HEK293T (cell line): ENCODE measurements around the gene DOK1.

Source experiments
- CTCF ChIA-PET: fragments of 350-600 bp; formaldehyde crosslinking; extraction: SDS; loops from one replicate; lab custom pipeline; 2021; ENCODE audit warnings: antibody characterized with exemption, inconsistent platforms; lab: Yijun Ruan, JAX
- POLR2A ChIA-PET: fragments of 350-600 bp; formaldehyde crosslinking; extraction: SDS; loops from one replicate; lab custom pipeline; 2020; ENCODE audit warnings: antibody characterized with exemption, inconsistent platforms; lab: Yijun Ruan, JAX
- DNase-seq: peaks from one replicate; pipeline ENCODE4 v3.0.0; 2012; ENCODE audit warnings: mixed read lengths; ENCODE audit errors: extremely low spot score
- ARNT ChIP-seq: fragments of 450-650 bp; IDR thresholded peaks from 2 replicates; pipeline ENCODE4 v1.6.1; 2017; ENCODE audit warnings: mild to moderate bottlenecking
- BHLHE40 ChIP-seq: fragments of 450-650 bp; IDR thresholded peaks from 2 replicates; pipeline ENCODE4 v1.6.1; 2016; ENCODE audit warnings: mild to moderate bottlenecking, moderate library complexity, borderline replicate concordance
- CTBP1 ChIP-seq: fragments of 450-650 bp; IDR thresholded peaks from 2 replicates; pipeline ENCODE4 v1.6.1; 2016; ENCODE audit warnings: borderline replicate concordance
- ELF4 ChIP-seq: fragments of 450-650 bp; IDR thresholded peaks from 2 replicates; pipeline ENCODE4 v1.6.1; 2017; ENCODE audit warnings: antibody characterized with exemption
- FOXA1 ChIP-seq: fragments of 450-650 bp; IDR thresholded peaks from 2 replicates; pipeline ENCODE4 v1.6.1; 2016; ENCODE audit warnings: mild to moderate bottlenecking
- FOXK2 ChIP-seq: fragments of 450-650 bp; IDR thresholded peaks from 2 replicates; pipeline ENCODE4 v1.6.1; 2016; ENCODE audit warnings: mild to moderate bottlenecking
- FOXM1 ChIP-seq: fragments of 450-650 bp; IDR thresholded peaks from 2 replicates; pipeline ENCODE4 v1.6.1; 2017; ENCODE audit warnings: mild to moderate bottlenecking, borderline replicate concordance
- HDGF ChIP-seq: fragments of 450-650 bp; IDR thresholded peaks from 2 replicates; pipeline ENCODE4 v1.6.1; 2017; ENCODE audit warnings: antibody characterized with exemption, borderline replicate concordance
- L3MBTL2 ChIP-seq: fragments of 450-650 bp; conservative IDR thresholded peaks from 2 replicates; pipeline ENCODE4 v1.6.1; 2016; ENCODE audit warnings: mild to moderate bottlenecking
- LEF1 ChIP-seq: fragments of 450-650 bp; IDR thresholded peaks from 2 replicates; pipeline ENCODE4 v1.6.1; 2017; ENCODE audit warnings: mild to moderate bottlenecking, borderline replicate concordance
- NFRKB ChIP-seq: fragments of 450-650 bp; IDR thresholded peaks from 2 replicates; pipeline ENCODE4 v1.6.1; 2016; ENCODE audit warnings: mild to moderate bottlenecking, moderate library complexity
- PKNOX1 ChIP-seq: fragments of 450-650 bp; IDR thresholded peaks from 2 replicates; pipeline ENCODE4 v1.6.1; 2016
- SP1 ChIP-seq: fragments of 450-650 bp; IDR thresholded peaks from 2 replicates; pipeline ENCODE4 v1.6.1; 2017
- SUZ12 ChIP-seq: fragments of 450-650 bp; IDR thresholded peaks from 2 replicates; pipeline ENCODE4 v1.6.1; 2016; ENCODE audit warnings: mild to moderate bottlenecking
- TARDBP ChIP-seq: fragments of 450-650 bp; IDR thresholded peaks from 2 replicates; pipeline ENCODE4 v1.6.1; 2016
- ZNF384 ChIP-seq: fragments of 450-650 bp; IDR thresholded peaks from 2 replicates; pipeline ENCODE4 v1.6.1; 2016

The DOK1 gene

GRCh38 chr2:74585406-74586185 lies 31.1 kb downstream of the DOK1 start:
- TF ChIP-seq LEF1 (no peak), FOXM1 (no peak), PKNOX1 (no peak), SP1 (no peak)
- ChIA-PET CTCF (interaction anchor here (0.9 to 1.1 kb wide), 2 partner anchors 36 to 54 kb away, joined by 3 to 4 read pairs; no protein-coding TSS in a partner anchor), POLR2A (interaction anchor here (0.7 to 3.0 kb wide), 7 partner anchors 10 to 127 kb away, joined by 3 to 10 read pairs (median 4); partner anchors contain the start of genes AUP1, CCDC142, HTRA2 and TTC31)
- no peak for DNase-seq

GRCh38 chr2:74587664-74588277 lies 33.3 kb downstream of the DOK1 start:
- DNase-seq = peak; percentile 75
- TF ChIP-seq FOXA1 (no peak), SUZ12 (no peak), ELF4 (no peak), L3MBTL2 (no peak), PKNOX1 (no peak), HDGF (no peak), TARDBP (no peak), FOXM1 (no peak), BHLHE40 (no peak), SP1 (no peak), CTBP1 (no peak), NFRKB (no peak), ZNF384 (no peak), LEF1 (no peak), ARNT (no peak), FOXK2 (no peak)
- CTCF ChIA-PET = interaction anchor here (0.6 to 2.0 kb wide), 7 partner anchors 10 to 112 kb away, joined by 3 to 10 read pairs (median 4); partner anchors contain the start of genes CCDC142 and TTC31
- POLR2A ChIA-PET = interaction anchor here (1.1 to 2.5 kb wide), 4 partner anchors 39 to 105 kb away, joined by 3 to 14 read pairs (median 6); partner anchors contain the start of genes CCDC142 and TTC31

- TF ChIP-seq HDGF (no peak), ARNT (no peak), ELF4 (no peak), FOXM1 (no peak), NFRKB (no peak), BHLHE40 (no peak), SUZ12 (no peak), SP1 (no peak), TARDBP (no peak), L3MBTL2 (no peak), PKNOX1 (no peak)
- CTCF ChIA-PET = interaction anchor here (0.6 to 2.0 kb wide), 4 partner anchors 62 to 113 kb away, joined by 3 to 10 read pairs (median 4); partner anchors contain the start of genes CCDC142, DQX1 and TTC31
- POLR2A ChIA-PET = interaction anchor here (1.1 to 2.5 kb wide), 5 partner anchors 40 to 134 kb away, joined by 3 to 14 read pairs (median 5); partner anchors contain the start of genes CCDC142, INO80B and TTC31
- DNase-seq = no peak
These were observed 34.1 kb downstream of the DOK1 start for GRCh38 chr2:74588664-74589063.

GRCh38 chr2:74593826-74594772 lies 39.6 kb downstream of the DOK1 start:
- no peak for DNase-seq

More at GRCh38 chr2:74593826-74594772, 39.6 kb downstream of the DOK1 start:
- ChIA-PET POLR2A (interaction anchor here (1.2 kb wide), 1 partner anchor 112 kb away, joined by 3 read pairs; no protein-coding TSS in a partner anchor), CTCF (no interaction called here)
- TF ChIP-seq BHLHE40 (no peak), FOXK2 (no peak), FOXA1 (no peak), ELF4 (no peak), NFRKB (no peak), SUZ12 (no peak), L3MBTL2 (no peak), PKNOX1 (no peak), SP1 (no peak), HDGF (no peak), ARNT (no peak), TARDBP (no peak), CTBP1 (no peak), FOXM1 (no peak), LEF1 (no peak), ZNF384 (no peak)
